Left ventricle myocardium inferior (tissue), 1 donor: ENCODE measurements around the gene TOP1. TPM values are rescaled to one million over a fixed set of nuclear protein-coding genes. Genes with fewer than 3 reads are reported as not detected.
"Not testable (repeated sequence)": the region's sequence is repeated elsewhere in the genome, so short reads cannot be mapped to it uniquely, and the experiment has no call there.

Experiments used
- DNase-seq: peaks from one replicate; pipeline ENCODE4 v3.0.0-alpha.2; 2020
- H3K27ac ChIP-seq: fragments of 200-600 bp; replicated peaks from 2 replicates; pipeline ENCODE4 v1.8.0; 2021
- H3K27me3 ChIP-seq: fragments of 200-600 bp; 2 replicates; pipeline ENCODE4 v1.8.0; 2021; ENCODE audit warnings: low read depth
- H3K36me3 ChIP-seq: fragments of 200-600 bp; 2 replicates; pipeline ENCODE4 v1.8.0; 2021
- H3K4me1 ChIP-seq: fragments of 200-600 bp; 2 replicates; pipeline ENCODE4 v1.8.0; 2021
- H3K4me3 ChIP-seq: fragments of 200-600 bp; 2 replicates; pipeline ENCODE4 v1.8.0; 2021; ENCODE audit warnings: mild to moderate bottlenecking, moderate library complexity
- H3K9me3 ChIP-seq: fragments of 200-600 bp; replicated peaks from 2 replicates; pipeline ENCODE4 v1.8.0; 2021
- intact Hi-C: fragments of 100-400 bp; cut with micrococcal nuclease; formaldehyde crosslinking; loops from one replicate; pipeline ENCODE4 v1.11.0; 2022
- total RNA-seq: library from RNA; stranded (reverse); fragmentation: NEBNext Ultra II Directional; extraction: Animal tissue kit (Norgen Biotek cat#: 25700); gene quantifications from one replicate; pipeline ENCODE4 v1.2.1, GENCODE V29; 2021
- TF ChIP-seq, protein P1 (sequence below): fragments of 200-600 bp; IDR thresholded peaks from 2 replicates; pipeline ENCODE4 v1.8.0; 2021; ENCODE audit warnings: antibody characterized with exemption, mild to moderate bottlenecking, borderline replicate concordance
- donor health status: DM: no; HTN: yes; CAD: no; lungs with severe emphysema.

The TOP1 gene
- total RNA-seq, 1 donor from 2014 or later, result 23.9 TPM

DNA sequence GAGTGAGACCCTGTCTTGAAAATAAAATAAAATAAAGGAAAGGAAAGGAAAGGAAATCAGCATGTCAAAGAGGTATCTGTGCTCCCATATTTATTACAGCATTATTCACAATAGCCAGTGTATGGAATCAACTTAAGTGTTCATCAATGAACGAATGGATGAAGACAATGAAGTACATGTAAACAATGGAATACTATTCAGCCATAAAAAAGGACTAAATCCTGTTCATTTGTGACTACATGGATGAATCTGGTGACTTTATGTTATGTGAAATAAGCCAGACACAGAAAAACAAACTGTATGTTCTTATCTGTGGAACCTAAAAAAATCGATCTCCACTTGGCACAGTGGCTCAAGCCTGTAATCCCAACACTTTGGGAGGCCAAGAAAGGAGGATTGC lies 28.0 kb upstream of the TOP1 start:
- Histone ChIP-seq H3K36me3 (no peaks in the 10 kb centered on the region), H3K27ac (no peak overlapping the region), H3K27me3 (no peaks in the 10 kb centered on the region), H3K9me3 (no peaks in the 10 kb centered on the region), H3K4me3 (no peak overlapping the region), H3K4me1 (peaks cover 33% of the 10 kb centered on the region)
- no peak for DNase-seq
- intact Hi-C loops, result no loop called here
- TF ChIP-seq, protein P1, sequence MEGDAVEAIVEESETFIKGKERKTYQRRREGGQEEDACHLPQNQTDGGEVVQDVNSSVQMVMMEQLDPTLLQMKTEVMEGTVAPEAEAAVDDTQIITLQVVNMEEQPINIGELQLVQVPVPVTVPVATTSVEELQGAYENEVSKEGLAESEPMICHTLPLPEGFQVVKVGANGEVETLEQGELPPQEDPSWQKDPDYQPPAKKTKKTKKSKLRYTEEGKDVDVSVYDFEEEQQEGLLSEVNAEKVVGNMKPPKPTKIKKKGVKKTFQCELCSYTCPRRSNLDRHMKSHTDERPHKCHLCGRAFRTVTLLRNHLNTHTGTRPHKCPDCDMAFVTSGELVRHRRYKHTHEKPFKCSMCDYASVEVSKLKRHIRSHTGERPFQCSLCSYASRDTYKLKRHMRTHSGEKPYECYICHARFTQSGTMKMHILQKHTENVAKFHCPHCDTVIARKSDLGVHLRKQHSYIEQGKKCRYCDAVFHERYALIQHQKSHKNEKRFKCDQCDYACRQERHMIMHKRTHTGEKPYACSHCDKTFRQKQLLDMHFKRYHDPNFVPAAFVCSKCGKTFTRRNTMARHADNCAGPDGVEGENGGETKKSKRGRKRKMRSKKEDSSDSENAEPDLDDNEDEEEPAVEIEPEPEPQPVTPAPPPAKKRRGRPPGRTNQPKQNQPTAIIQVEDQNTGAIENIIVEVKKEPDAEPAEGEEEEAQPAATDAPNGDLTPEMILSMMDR, result no peak

DNA sequence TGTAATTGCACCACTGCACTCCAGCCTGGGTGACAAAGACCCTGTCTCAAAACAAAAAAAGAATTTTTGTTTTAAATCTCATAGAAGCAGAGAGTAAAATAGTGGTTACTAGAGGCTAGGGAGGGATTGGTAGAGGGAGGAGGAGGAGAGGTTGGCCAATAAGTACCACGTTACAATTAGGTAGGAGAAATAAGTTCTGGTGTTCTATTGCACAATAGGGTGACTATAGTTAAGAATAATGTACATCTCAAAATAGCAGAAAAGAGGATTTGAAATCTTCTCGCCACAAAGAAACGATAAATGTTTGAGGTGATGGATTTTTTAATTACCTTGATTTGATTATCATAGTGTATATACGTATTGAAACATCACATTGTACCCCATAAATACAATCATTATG lies 27.1 kb upstream of the TOP1 start:
- no peaks in the 10 kb centered on the region for H3K36me3 ChIP-seq

DNA sequence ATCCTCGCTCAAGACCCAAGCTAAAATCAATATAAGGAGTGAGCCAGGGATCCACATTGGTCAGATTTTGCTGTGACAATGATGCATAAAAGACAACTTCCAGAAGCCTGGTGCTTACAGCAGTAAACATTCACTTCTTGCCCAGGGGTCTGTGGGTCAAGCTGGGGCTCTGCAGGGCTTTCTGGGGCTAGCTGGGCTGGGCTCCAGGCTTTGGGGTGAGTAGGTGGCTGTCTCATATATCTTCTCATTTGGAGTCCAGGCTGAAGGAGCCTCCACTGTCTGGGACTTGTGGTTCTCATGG lies 25.8 kb upstream of the TOP1 start:
- Histone ChIP-seq H3K4me3 (no peak overlapping the region), H3K27ac (peak overlapping the region; percentile 75), H3K4me1 (peaks cover 41% of the 10 kb centered on the region), H3K27me3 (no peaks in the 10 kb centered on the region), H3K36me3 (no peaks in the 10 kb centered on the region), H3K9me3 (peaks cover 16% of the 10 kb centered on the region)
- DNase-seq, result no peak
- intact Hi-C loops, result no loop called here
- TF ChIP-seq, protein P1, result no peak

More for the DNA sequence above, 27.1 kb upstream of the TOP1 start:
- intact Hi-C loops, result no loop called here
- no peak for DNase-seq
- no peak overlapping the region for H3K4me3 ChIP-seq
- peaks cover 41% of the 10 kb centered on the region for H3K4me1 ChIP-seq
- TF ChIP-seq, protein P1, result no peak
- H3K27ac ChIP-seq, result no peak overlapping the region
- H3K27me3 ChIP-seq, result no peaks in the 10 kb centered on the region
- peaks cover 8% of the 10 kb centered on the region for H3K9me3 ChIP-seq

DNA sequence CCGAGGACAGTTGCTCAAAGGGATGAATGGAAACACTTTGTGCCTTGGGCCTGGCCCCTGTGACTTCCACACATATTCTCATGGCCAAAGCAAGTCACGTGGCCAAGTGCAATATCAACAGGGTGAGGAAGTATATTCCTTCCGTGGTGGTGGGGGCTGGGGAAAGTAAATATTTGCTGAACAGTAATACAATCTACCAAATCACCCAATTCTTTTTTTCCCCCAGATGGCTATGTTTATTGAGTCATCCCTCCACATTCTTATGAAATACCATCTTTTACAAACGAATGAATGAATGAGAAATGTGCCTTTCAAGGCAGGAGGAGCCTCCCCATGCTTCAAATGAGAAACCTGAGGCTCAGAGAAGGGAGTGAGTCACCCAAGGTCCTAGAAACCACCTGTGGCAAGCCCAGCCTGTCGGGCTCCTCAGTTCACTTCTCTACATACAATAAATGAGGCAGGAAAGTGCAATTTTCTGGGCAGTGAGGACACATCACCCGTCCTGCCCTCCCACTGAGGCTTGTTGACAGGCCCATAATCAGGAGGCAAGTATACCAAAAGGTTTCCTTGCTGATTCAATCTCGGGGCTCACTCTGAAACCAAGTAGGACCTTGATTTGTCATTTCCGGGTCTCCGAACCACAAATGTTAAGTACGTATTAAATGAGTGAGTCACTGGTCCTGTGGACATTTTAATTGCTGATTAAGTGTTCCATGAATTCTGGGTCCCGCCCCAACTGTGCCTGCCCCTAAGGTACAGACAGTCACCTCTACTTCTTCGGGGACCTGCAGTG lies 25.3 kb upstream of the TOP1 start:
- DNase-seq, result peak; percentile 49
- intact Hi-C loops, result no loop called here
- Histone ChIP-seq H3K36me3 (no peaks in the 10 kb centered on the region), H3K27me3 (no peaks in the 10 kb centered on the region), H3K4me1 (peaks cover 44% of the 10 kb centered on the region), H3K9me3 (peaks cover 16% of the 10 kb centered on the region), H3K4me3 (no peak overlapping the region), H3K27ac (peak overlapping the region; percentile 75)
- TF ChIP-seq, protein P1, result no peak

DNA sequence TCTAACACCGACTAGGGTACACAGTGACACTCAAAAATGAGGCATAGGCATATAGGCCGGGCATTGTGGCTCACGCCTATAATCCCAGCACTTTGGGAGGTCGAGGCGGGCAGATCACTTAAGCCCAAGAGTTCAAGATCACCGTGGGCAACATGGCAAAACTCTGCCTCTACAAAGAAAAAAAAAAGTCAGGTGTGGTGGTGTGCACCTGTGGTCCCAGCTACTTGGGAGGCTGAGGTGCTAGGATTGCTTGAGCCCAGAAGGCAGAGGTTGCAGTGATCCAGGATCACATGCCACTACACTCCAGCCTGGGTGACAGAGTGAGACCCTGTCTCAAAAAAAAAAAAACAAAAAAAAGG lies 24.7 kb upstream of the TOP1 start:
- H3K4me3 ChIP-seq, result not testable (repeated sequence)
- H3K27ac ChIP-seq, result peak overlapping the region; percentile 75

DNA sequence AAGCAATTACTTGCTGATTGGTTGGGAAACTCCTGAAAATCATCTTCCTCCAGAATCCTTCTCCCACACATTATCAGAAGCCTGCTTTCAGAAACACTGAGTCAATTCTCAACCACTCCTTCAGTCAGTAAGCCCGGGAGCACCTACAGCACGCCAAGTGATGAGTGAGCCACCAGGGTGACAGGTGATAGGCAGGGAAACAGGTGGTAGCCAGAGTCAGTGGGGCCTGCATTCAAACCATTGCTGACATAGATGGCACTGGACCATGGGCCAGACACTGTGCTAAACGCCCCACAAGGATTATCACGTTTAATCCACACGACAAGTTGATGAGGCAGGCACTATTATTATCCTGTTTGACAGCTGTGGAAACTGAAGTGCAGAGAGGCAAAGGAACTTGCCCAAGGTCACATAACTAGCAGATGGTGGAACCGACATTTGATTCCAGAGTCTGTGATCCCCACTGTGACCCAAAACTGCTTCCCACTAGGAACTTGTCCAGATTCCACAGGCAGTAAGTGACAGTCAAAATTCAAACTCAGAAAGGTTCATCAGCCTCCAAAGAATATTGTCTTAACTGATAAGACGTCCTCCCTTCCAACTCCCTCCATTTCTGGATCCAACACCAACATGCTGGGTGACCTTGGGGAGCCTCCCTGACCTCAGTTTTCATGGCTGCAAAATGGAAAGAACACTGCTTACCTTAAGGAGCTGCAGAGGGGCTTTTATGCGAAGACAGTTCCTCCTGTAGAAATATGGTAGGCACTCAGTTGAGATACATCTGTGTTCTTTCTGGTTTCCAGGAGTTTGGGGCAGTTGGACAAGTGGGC lies 23.9 kb upstream of the TOP1 start:
- Histone ChIP-seq H3K27me3 (no peaks in the 10 kb centered on the region), H3K4me3 (no peak overlapping the region), H3K27ac (peak overlapping the region; percentile 75), H3K4me1 (peaks cover 46% of the 10 kb centered on the region), H3K36me3 (no peaks in the 10 kb centered on the region), H3K9me3 (peaks cover 16% of the 10 kb centered on the region)
- DNase-seq, result no peak
- intact Hi-C loops, result no loop called here
- TF ChIP-seq, protein P1, result no peak

More for the DNA sequence above, 24.7 kb upstream of the TOP1 start:
- DNase-seq, H3K36me3 ChIP-seq, H3K27me3 ChIP-seq, intact Hi-C loops: not testable (repeated sequence)
- Histone ChIP-seq H3K9me3 (peaks cover 16% of the 10 kb centered on the region), H3K4me1 (peaks cover 46% of the 10 kb centered on the region)
